ENCODE measurements around the gene B3GALNT2. TPM values are rescaled to one million over a fixed set of nuclear protein-coding genes. Genes with fewer than 3 reads are reported as not detected.
"Not testable (repeated sequence)": the region's sequence is repeated elsewhere in the genome, so short reads cannot be mapped to it uniquely, and the experiment has no call there.

Gene B3GALNT2
- total RNA-seq, 3 donors from 2014 or later = 17.1 to 34.5 (median 19.6) TPM

GRCh38 chr1:235545292-235545930 lies 41.2 kb upstream of the B3GALNT2 start:
- ATAC-seq = no peak
- intact Hi-C loops (cut with DNase I, micrococcal nuclease) = no loop called here

GRCh38 chr1:235542845-235543244 lies 38.6 kb upstream of the B3GALNT2 start:
- H3K4me3 ChIP-seq; ATAC-seq; DNase-seq; H3K9me3 ChIP-seq; H3K36me3 ChIP-seq (ENCODE audit: low read depth); H3K4me1 ChIP-seq (ENCODE audit: low read depth); intact Hi-C loops (cut with DNase I, micrococcal nuclease): not testable (repeated sequence)

More at GRCh38 chr1:235545292-235545930, 41.2 kb upstream of the B3GALNT2 start:
- Histone ChIP-seq H3K36me3 (ENCODE audit: low read depth) (no peaks in the 10 kb centered on the region), H3K9me3 (no peaks in the 10 kb centered on the region), H3K4me3 (no peak overlapping the region), H3K4me1 (ENCODE audit: low read depth) (no peaks in the 10 kb centered on the region)
- DNase-seq = no peak
- TF ChIP-seq CTCF (IDR thresholded peaks at IDR 0.05) = no peak

- Histone ChIP-seq H3K36me3 (ENCODE audit: low read depth) (no peaks in the 10 kb centered on the region), H3K9me3 (no peaks in the 10 kb centered on the region), H3K4me1 (ENCODE audit: low read depth) (no peaks in the 10 kb centered on the region), H3K4me3 (no peak overlapping the region)
- TF ChIP-seq CTCF (IDR thresholded peaks at IDR 0.05) = no peak
- no peak for DNase-seq
- ATAC-seq = no peak
- intact Hi-C loops (cut with DNase I, micrococcal nuclease) = no loop called here
Observed at GRCh38 chr1:235533476-235534168, 29.4 kb upstream of the B3GALNT2 start.

GRCh38 chr1:235532360-235532759 lies 28.1 kb upstream of the B3GALNT2 start:
- no peak for TF ChIP-seq CTCF (IDR thresholded peaks at IDR 0.05)
- Histone ChIP-seq H3K4me3 (no peak overlapping the region), H3K4me1 (ENCODE audit: low read depth) (no peaks in the 10 kb centered on the region), H3K36me3 (ENCODE audit: low read depth) (no peaks in the 10 kb centered on the region), H3K9me3 (no peaks in the 10 kb centered on the region)
- DNase-seq (no peak), ATAC-seq (no peak)
- intact Hi-C loops (cut with DNase I, micrococcal nuclease) = no loop called here

GRCh38 chr1:235527196-235527814 lies 23.1 kb upstream of the B3GALNT2 start:
- no peak for ATAC-seq
- Histone ChIP-seq H3K4me1 (ENCODE audit: low read depth) (no peaks in the 10 kb centered on the region), H3K4me3 (no peak overlapping the region), H3K9me3 (no peaks in the 10 kb centered on the region), H3K36me3 (ENCODE audit: low read depth) (no peaks in the 10 kb centered on the region)
- no peak for TF ChIP-seq CTCF (IDR thresholded peaks at IDR 0.05)
- intact Hi-C loops (cut with DNase I, micrococcal nuclease) = no loop called here
- no peak for DNase-seq

GRCh38 chr1:235525314-235525713 lies 21.1 kb upstream of the B3GALNT2 start:
- Histone ChIP-seq H3K9me3 (no peaks in the 10 kb centered on the region), H3K4me3 (no peak overlapping the region), H3K4me1 (ENCODE audit: low read depth) (no peaks in the 10 kb centered on the region), H3K36me3 (ENCODE audit: low read depth) (no peaks in the 10 kb centered on the region)
- no peak for ATAC-seq
- intact Hi-C loops (cut with DNase I, micrococcal nuclease) = no loop called here
- no peak for TF ChIP-seq CTCF (IDR thresholded peaks at IDR 0.05)
- no peak for DNase-seq

Measured in mucosa of descending colon (tissue), 3 donors.